CD14-positive monocyte (primary cell): Measurements from ENCODE around the gene NARF. TPM values are rescaled to one million over a fixed set of nuclear protein-coding genes. Genes with fewer than 3 reads are reported as not detected.

Experiments used
- DNase-seq, 3 donors: peaks; one replicate each; pipeline ENCODE4 v3.0.0-alpha.2; 2011 to 2022
- H2AFZ ChIP-seq: 2 replicates; pipeline ENCODE4 v1.6.0; 2012; ENCODE audit warnings: mild to moderate bottlenecking, low read depth, low read length, inconsistent platforms; ENCODE audit not compliant: insufficient read depth, poor library complexity, severe bottlenecking
- H3K27ac ChIP-seq, 2 donors: 1 replicate in 1 of 2; 2 replicates in 1 of 2; pipeline ENCODE4 v1.5.1; 2012 to 2013; ENCODE audit warnings: low read length in 2 of 2, control low read depth in 1 of 2, inconsistent platforms in 1 of 2, low read depth in 1 of 2, mild to moderate bottlenecking in 1 of 2
- H3K27me3 ChIP-seq, 2 donors: one replicate each; pipeline versions ENCODE4 v1.6.0 to v1.6.1; 2011 to 2013; ENCODE audit warnings: low read length in 2 of 2; ENCODE audit not compliant: control insufficient read depth in 2 of 2, insufficient read depth in 2 of 2
- H3K36me3 ChIP-seq, 2 donors: replicated peaks in 1 of 2; 1 replicate in 1 of 2; 2 replicates in 1 of 2; pipeline versions ENCODE4 v1.5.1 to v1.6.1; 2012 to 2013; ENCODE audit warnings: low read length in 2 of 2, control low read depth in 1 of 2, inconsistent platforms in 1 of 2, mild to moderate bottlenecking in 1 of 2; ENCODE audit not compliant: insufficient read depth in 2 of 2, control insufficient read depth in 1 of 2
- H3K4me1 ChIP-seq, 2 donors: 1 replicate in 1 of 2; 2 replicates in 1 of 2; pipeline versions ENCODE4 v1.5.1 to v1.6.1; 2012 to 2013; ENCODE audit warnings: low read length in 2 of 2, control low read depth in 1 of 2, inconsistent platforms in 1 of 2, mild to moderate bottlenecking in 1 of 2, moderate library complexity in 1 of 2; ENCODE audit not compliant: insufficient read depth in 2 of 2, control insufficient read depth in 1 of 2
- H3K4me2 ChIP-seq: replicated peaks from 2 replicates; pipeline ENCODE3; 2012; ENCODE audit warnings: low read length, moderate library complexity, mild to moderate bottlenecking; ENCODE audit not compliant: poor library complexity, severe bottlenecking; ENCODE audit errors: extremely low read depth
- H3K4me3 ChIP-seq, 3 experiments: fragments of 200-600 bp in 1 of 3; sonication (generic) in 1 of 3; replicated peaks in 1 of 3; 1 replicate in 2 of 3; 2 replicates in 1 of 3; pipeline ENCODE4 v1.5.1; 2011 to 2013; ENCODE audit warnings: low read length in 3 of 3, mild to moderate bottlenecking in 3 of 3, control low read depth in 2 of 3, low read depth in 2 of 3, inconsistent platforms in 1 of 3, moderate library complexity in 1 of 3
- H3K79me2 ChIP-seq: 2 replicates; pipeline ENCODE4 v1.6.0; 2012; ENCODE audit warnings: mild to moderate bottlenecking, control low read depth, inconsistent platforms, low read length, moderate library complexity; ENCODE audit not compliant: insufficient read depth
- H3K9ac ChIP-seq: 2 replicates; pipeline ENCODE4 v1.6.0; 2017; ENCODE audit warnings: low read length, mild to moderate bottlenecking; ENCODE audit not compliant: insufficient read depth, poor library complexity, severe bottlenecking
- H3K9me3 ChIP-seq, 2 donors: replicated peaks in 1 of 2; 1 replicate in 1 of 2; 2 replicates in 1 of 2; pipeline versions ENCODE4 v1.5.1 to v1.6.1; 2012 to 2013; ENCODE audit warnings: low read length in 2 of 2, control low read depth in 1 of 2; ENCODE audit not compliant: control insufficient read depth in 1 of 2, insufficient read depth in 1 of 2
- H4K20me1 ChIP-seq: 2 replicates; pipeline ENCODE4 v1.6.0; 2012; ENCODE audit warnings: mild to moderate bottlenecking, low read length, control low read depth, moderate library complexity; ENCODE audit not compliant: insufficient read depth
- H3K27ac Mint-ChIP-seq, 7 donors: one replicate each; pipeline ENCODE4 v1.8.0; 2020; ENCODE audit warnings: mild to moderate bottlenecking in 7 of 7, mixed read lengths in 7 of 7, moderate library complexity in 6 of 7, inconsistent platforms in 2 of 7
- H3K27me3 Mint-ChIP-seq, 3 donors: one replicate each; pipeline ENCODE4 v1.8.0; 2021 to 2022; ENCODE audit warnings: low read depth in 3 of 3, mild to moderate bottlenecking in 3 of 3, mixed read lengths in 3 of 3, moderate library complexity in 3 of 3, inconsistent platforms in 1 of 3
- H3K36me3 Mint-ChIP-seq, 2 donors: one replicate each; pipeline ENCODE4 v1.8.0; 2020; ENCODE audit warnings: mixed read lengths in 2 of 2, inconsistent platforms in 1 of 2, mild to moderate bottlenecking in 1 of 2
- H3K4me1 Mint-ChIP-seq: one replicate; pipeline ENCODE4 v1.8.0; 2020; ENCODE audit warnings: mild to moderate bottlenecking, mixed read lengths
- H3K4me3 Mint-ChIP-seq, 2 donors: one replicate each; pipeline ENCODE4 v1.8.0; 2020; ENCODE audit warnings: mild to moderate bottlenecking in 2 of 2, mixed read lengths in 2 of 2, moderate library complexity in 1 of 2
- H3K9me3 Mint-ChIP-seq, 7 donors: one replicate each; pipeline ENCODE4 v1.8.0; 2020 to 2022; ENCODE audit warnings: mixed read lengths in 7 of 7, mild to moderate bottlenecking in 6 of 7, moderate library complexity in 6 of 7, inconsistent platforms in 2 of 7
- CTCF ChIP-seq: fragments of 200-600 bp; IDR thresholded peaks from one replicate; pipeline ENCODE4 v1.8.0; 2022; ENCODE audit warnings: antibody characterized with exemption, mild to moderate bottlenecking
- WGBS: methylation state at CpG from one replicate; pipeline ENCODE4 v1.1.5; 2013; ENCODE audit warnings: missing lambda C conversion rate; ENCODE audit not compliant: insufficient coverage; 5-methylcytosine and 5-hydroxymethylcytosine counted together
- intact Hi-C, 2 donors: fragments of 100-400 bp; cut with micrococcal nuclease; formaldehyde crosslinking; loops; one replicate each; pipeline versions ENCODE4 v1.15.0 to v1.15.1; 2023
- polyA plus RNA-seq, 3 donors: library from polyadenylated mRNA; depleted of rRNA in 1 of 3; unstranded in 2 of 3; stranded (reverse) in 1 of 3; fragments of 300-500 nt in 2 of 3; fragments of >200 nt in 1 of 3; fragmentation: Illumina TruSeq in 2 of 3; gene quantifications; 1 replicate in 2 of 3; 2 replicates in 1 of 3; pipeline ENCODE4 v1.2.3, GENCODE V29; 2012 to 2021

NARF gene
- polyA plus RNA-seq, 3 donors = 91.2 to 101 (median 100) TPM

- peak overlapping the region; percentile 23 for H3K9ac ChIP-seq
- peak overlapping the region; percentile 75 to 90 for H3K4me3 Mint-ChIP-seq
These were observed 18.0 kb upstream of the NARF start for GRCh38 chr17:82440469-82440981.

GRCh38 chr17:82440991-82441627 lies 17.4 kb upstream of the NARF start:
- H3K4me1 ChIP-seq = peaks cover 30 to 32% of the 10 kb centered on the region in 2 donors
- H3K4me3 ChIP-seq = peak overlapping the region in 2 of 3 experiments; percentile 5 to 69
- H3K4me2 ChIP-seq = peak overlapping the region; percentile 79
- no peaks in the 10 kb centered on the region for H3K9me3 ChIP-seq
- peaks cover 69% of the 10 kb centered on the region for H4K20me1 ChIP-seq
- peaks cover 28% of the 10 kb centered on the region for H3K79me2 ChIP-seq
- peak; percentile 10 to 61 (median 27) for DNase-seq
- intact Hi-C loops = no loop called here
- Mint-ChIP-seq H3K27me3 (no peaks in the 10 kb centered on the region), H3K4me3 (peak overlapping the region; percentile 75), H3K4me1 (peaks cover 28% of the 10 kb centered on the region), H3K27ac (peak overlapping the region; percentile 84 to 95 (median 94)), H3K9me3 (no peaks in the 10 kb centered on the region), H3K36me3 (peaks cover 26 to 52% of the 10 kb centered on the region in 2 donors)
- no peak overlapping the region for H2AFZ ChIP-seq
- no peaks in the 10 kb centered on the region for H3K27me3 ChIP-seq
- H3K9ac ChIP-seq = peak overlapping the region; percentile 23
- TF ChIP-seq CTCF = no peak
- 69% methylated on average over 12 of the region's 17 CpGs for WGBS
- peak overlapping the region; percentile 61 to 75 for H3K27ac ChIP-seq
- peaks cover 52 to 54% of the 10 kb centered on the region in 2 donors for H3K36me3 ChIP-seq

More at GRCh38 chr17:82440469-82440981, 18.0 kb upstream of the NARF start:
- peak overlapping the region; percentile 38 for H2AFZ ChIP-seq
- peak overlapping the region; percentile 84 to 95 (median 94) for H3K27ac Mint-ChIP-seq
- H3K4me3 ChIP-seq = peak overlapping the region; percentile 5 to 69 (median 12)
- H3K27me3 ChIP-seq = no peaks in the 10 kb centered on the region
- intact Hi-C loops = no loop called here
- peak; percentile 58 to 69 (median 67) for DNase-seq
- no peaks in the 10 kb centered on the region for H3K9me3 ChIP-seq
- H4K20me1 ChIP-seq = peaks cover 63% of the 10 kb centered on the region
- peaks cover 30 to 32% of the 10 kb centered on the region in 2 donors for H3K4me1 ChIP-seq
- TF ChIP-seq CTCF = no peak
- peaks cover 26% of the 10 kb centered on the region for H3K4me1 Mint-ChIP-seq
- peaks cover 22 to 47% of the 10 kb centered on the region in 2 donors for H3K36me3 Mint-ChIP-seq
- 0% methylated on average over 12 of the region's 22 CpGs for WGBS
- peaks cover 22% of the 10 kb centered on the region for H3K79me2 ChIP-seq
- peak overlapping the region; percentile 79 for H3K4me2 ChIP-seq
- peaks cover 46 to 48% of the 10 kb centered on the region in 2 donors for H3K36me3 ChIP-seq
- no peaks in the 10 kb centered on the region for H3K9me3 Mint-ChIP-seq
- H3K27me3 Mint-ChIP-seq = no peaks in the 10 kb centered on the region
- H3K27ac ChIP-seq = peak overlapping the region; percentile 61 to 75
